GM10266 (cell line): ENCODE data around the gene PIM3.
A peak's percentile ranks its signal among the peaks of the same experiment; 100 is the strongest.

Experiments
- DNase-seq: peaks from one replicate; pipeline ENCODE4 v3.0.0; 2012; ENCODE audit errors: extremely low spot score
- TF ChIP-seq, protein P1 (sequence below): IDR thresholded peaks from 2 replicates; pipeline ENCODE4 v1.5.1; 2012; ENCODE audit warnings: mild to moderate bottlenecking, low read depth; ENCODE audit not compliant: control insufficient read depth, insufficient read depth; ENCODE audit errors: missing control alignments

PIM3 gene

DNA sequence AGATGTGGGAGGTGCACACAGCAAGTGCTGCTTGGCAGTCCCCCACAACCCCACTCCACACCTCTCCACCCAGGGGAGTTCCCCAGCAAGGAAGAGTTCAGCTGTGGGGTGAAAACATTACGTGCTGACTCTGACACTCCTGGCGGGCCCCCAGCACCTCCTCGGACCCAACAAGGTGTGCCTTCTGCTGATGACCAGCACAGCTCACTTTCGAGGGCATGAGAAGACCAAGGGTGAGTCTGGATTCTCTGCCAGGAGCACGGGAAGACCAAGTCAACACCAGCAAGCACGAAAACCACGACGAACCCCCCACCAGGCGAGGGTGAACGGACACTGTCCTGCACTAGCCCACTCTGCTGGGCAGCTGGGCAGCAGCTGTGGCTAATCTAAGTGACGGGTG is 43.7 kb upstream of the PIM3 start:
- TF ChIP-seq, protein P1, sequence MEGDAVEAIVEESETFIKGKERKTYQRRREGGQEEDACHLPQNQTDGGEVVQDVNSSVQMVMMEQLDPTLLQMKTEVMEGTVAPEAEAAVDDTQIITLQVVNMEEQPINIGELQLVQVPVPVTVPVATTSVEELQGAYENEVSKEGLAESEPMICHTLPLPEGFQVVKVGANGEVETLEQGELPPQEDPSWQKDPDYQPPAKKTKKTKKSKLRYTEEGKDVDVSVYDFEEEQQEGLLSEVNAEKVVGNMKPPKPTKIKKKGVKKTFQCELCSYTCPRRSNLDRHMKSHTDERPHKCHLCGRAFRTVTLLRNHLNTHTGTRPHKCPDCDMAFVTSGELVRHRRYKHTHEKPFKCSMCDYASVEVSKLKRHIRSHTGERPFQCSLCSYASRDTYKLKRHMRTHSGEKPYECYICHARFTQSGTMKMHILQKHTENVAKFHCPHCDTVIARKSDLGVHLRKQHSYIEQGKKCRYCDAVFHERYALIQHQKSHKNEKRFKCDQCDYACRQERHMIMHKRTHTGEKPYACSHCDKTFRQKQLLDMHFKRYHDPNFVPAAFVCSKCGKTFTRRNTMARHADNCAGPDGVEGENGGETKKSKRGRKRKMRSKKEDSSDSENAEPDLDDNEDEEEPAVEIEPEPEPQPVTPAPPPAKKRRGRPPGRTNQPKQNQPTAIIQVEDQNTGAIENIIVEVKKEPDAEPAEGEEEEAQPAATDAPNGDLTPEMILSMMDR = no peak

DNA sequence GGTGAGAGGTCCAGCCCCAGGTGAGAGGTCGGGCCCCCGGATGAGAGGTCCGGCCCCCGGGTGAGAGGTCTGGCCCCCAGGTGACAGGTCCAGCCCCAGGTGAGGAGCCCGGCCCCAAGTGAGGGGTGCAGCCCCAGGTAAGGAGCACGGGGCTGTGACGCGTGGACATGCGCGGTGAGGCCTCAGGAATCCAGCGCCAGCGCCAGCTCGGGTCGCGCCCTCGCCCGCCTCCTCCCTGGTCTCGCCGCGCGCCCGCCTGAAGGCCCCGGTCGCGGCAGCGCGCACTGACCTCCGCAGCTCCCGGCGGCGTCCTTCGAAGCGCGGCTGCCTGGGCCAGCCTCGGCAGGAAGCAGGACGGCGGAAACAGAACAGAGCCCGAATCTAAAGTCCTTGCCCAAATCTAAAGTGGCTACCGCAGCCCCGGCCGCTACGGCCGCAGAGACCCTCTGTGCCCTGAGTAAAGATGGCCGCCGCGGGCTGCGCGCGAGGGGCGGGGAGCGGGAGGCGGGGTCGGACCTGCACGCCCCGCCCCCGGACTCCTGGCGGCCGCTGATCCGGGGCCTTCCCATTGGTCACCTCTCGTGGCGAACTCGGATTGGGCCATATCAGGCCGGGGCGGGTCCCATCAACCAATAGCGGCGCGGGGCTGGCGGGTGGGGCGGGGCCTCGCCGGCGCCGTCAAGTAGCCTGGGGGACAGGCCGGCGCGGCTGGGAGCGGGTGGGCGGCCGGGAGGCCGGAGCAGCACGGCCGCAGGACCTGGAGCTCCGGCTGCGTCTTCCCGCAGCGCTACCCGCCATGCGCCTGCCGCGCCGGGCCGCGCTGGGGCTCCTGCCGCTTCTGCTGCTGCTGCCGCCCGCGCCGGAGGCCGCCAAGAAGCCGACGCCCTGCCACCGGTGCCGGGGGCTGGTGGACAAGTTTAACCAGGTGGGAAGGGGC is 42.3 kb upstream of the PIM3 start, which contains the start of the genes ALG12 and CRELD2:
Gene ALG12 (minus strand): TSS at position 465 of the 937 bp plus-strand sequence. CDS start 4,673 bp downstream, outside the sequence.
Gene CRELD2 (plus strand): TSS at position 661 of the 937 bp plus-strand sequence. CDS start 136 bp downstream, at position 797.
- peak; percentile 100 for DNase-seq
- TF ChIP-seq, protein P1 = no peak

More for the DNA sequence above, 43.7 kb upstream of the PIM3 start:
- no peak for DNase-seq

- DNase-seq = no peak
- TF ChIP-seq, protein P1 = no peak
These were observed 41.4 kb upstream of the PIM3 start for GRCh38 chr22:49918911-49919881.

DNA sequence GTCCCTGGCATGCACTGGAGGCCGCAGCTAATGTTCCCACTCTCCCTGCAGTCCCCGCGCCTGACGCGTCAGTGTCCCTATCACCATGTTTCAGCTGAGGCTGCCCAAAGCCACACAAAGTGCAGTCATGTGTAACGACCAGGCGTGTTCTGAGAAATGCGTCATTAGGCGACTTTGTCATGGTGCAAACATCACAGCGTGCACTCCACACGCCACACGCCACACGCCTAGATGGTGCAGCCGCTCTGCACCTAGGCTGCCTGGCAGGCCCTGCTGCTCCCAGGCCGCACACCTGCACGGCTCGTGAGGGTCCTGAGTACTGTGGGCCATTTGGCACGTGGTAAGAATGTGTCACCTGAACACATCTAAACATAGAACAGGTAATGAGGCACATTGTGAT is 39.7 kb upstream of the PIM3 start:
- TF ChIP-seq, protein P1 = no peak
- no peak for DNase-seq

DNA sequence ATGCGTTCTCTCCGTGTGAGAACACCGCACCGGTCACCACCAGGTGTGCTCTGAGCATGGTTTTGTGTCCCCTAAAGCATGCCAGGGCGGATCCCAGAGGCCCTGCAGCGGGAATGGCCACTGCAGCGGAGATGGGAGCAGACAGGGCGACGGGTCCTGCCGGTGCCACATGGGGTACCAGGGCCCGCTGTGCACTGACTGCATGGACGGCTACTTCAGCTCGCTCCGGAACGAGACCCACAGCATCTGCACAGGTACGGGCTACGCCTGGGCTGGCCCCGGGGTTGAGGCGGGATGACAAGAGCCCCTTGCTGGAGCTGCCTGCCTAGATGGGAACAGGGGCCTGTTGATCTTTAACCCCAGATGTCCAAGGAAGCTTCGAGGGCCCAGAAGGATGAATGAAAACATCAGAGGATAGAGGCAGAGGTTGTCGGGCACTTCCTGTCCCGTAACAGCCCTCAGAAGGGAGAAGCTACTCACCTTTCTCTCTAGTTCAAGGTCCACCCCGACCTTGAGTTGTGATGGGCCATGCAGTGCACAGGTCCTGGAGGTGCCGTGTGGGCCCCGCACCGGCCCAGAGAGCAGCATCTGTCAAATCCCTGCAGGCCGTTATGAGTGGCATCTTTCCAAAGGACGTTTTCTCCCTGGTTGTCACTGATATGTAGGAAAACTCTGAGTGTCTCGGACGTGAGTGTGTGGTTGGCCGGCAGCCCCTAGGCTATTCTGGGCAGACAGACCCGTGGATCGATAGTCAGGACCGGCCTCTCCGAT is 38.9 kb upstream of the PIM3 start:
- DNase-seq = no peak
- TF ChIP-seq, protein P1 = no peak

GRCh38 chr22:49922484-49922883 is 38.1 kb upstream of the PIM3 start:
- no peak for DNase-seq
- TF ChIP-seq, protein P1 = no peak
